ENCODE data around the gene AARS2.

Gene AARS2

DNA sequence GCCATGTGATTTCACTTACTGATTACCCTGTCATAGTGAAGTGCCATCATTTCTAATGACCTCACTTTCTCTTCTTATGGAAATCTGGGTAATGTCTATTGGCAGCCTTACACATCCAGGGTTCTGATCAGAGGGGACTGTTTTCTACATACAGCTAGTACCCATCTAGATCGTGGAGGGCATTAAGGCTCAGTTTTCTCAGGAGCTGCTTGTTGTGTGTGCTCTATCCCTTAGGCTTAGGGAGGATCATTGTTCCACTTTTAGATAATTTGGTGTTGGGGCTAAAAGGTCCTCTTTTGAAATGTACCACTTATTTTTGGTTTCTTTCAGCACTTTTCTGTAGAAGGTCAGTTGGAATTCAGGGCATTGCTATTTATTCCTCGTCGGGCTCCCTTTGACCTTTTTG, 62.4 kb downstream of the AARS2 start:
- DNase-seq = no peak

DNA sequence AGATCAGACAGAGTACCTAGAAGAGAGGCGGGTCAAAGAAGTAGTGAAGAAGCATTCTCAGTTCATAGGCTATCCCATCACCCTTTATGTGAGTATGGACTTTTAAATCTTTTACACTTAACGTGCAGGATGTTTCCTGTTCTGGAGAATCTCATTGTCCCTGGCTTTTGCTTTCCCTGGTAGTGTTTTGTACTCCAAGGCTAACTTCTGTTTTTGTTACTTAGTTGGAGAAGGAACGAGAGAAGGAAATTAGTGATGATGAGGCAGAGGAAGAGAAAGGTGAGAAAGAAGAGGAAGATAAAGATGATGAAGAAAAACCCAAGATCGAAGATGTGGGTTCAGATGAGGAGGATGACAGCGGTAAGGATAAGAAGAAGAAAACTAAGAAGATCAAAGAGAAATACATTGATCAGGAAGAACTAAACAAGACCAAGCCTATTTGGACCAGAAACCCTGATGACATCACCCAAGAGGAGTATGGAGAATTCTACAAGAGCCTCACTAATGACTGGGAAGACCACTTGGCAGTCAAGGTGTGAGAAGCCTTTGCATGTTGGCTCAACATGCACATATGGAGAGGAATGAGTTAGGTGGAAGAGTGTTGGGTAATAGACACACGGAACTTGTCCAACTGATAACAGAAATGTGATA, 63.0 kb downstream of the AARS2 start:
- no peak for DNase-seq

All from nucleus accumbens (tissue), 56 donors.